ENCODE results near the gene EGR2.
A peak's percentile ranks its signal among the peaks of the same experiment; 100 is the strongest.

The EGR2 gene

GRCh38 chr10:62816331-62817120, at the start of gene EGR2:
EGR2 (minus strand) TSS chr10:62816366; CDS start chr10:62816029, 337 bp downstream.
- Histone ChIP-seq H3K9me3 (ENCODE audit: low read length) (no peaks in the 10 kb centered on the region), H3K36me3 (ENCODE audit: insufficient read depth, low read length) (no peaks in the 10 kb centered on the region), H3K9ac (ENCODE audit: low read length) (peak within 1 kb of the TSS; percentile 80), H3K27ac (ENCODE audit: low read depth, low read length) (peak within 1 kb of the TSS; percentile 64), H3K4me3 (ENCODE audit: low read depth in 1 of 2, low read length in 2 of 2) (peak within 1 kb of the TSS; percentile 90 to 93), H3K27me3 (ENCODE audit: control insufficient read depth in 1 of 2, insufficient read depth in 2 of 2, low read length in 2 of 2) (peaks cover 22 to 42% of the 10 kb centered on the region in 2 donors), H3K4me1 (ENCODE audit: insufficient read depth, low read length) (peaks cover 13% of the 10 kb centered on the region)

GRCh38 chr10:62862447-62862846, 46.3 kb upstream of the EGR2 start:
- H3K4me3 ChIP-seq (ENCODE audit: low read depth in 1 of 2, low read length in 2 of 2): no peak overlapping the region

GRCh38 chr10:62861507-62861906, 45.3 kb upstream of the EGR2 start:
- no peaks in the 10 kb centered on the region for H3K4me1 ChIP-seq (ENCODE audit: insufficient read depth, low read length)
- no peak overlapping the region for H3K4me3 ChIP-seq (ENCODE audit: low read depth in 1 of 2, low read length in 2 of 2)
- H3K27me3 ChIP-seq (ENCODE audit: control insufficient read depth in 1 of 2, insufficient read depth in 2 of 2, low read length in 2 of 2): no peaks in the 10 kb centered on the region
- no peak overlapping the region for H3K9ac ChIP-seq (ENCODE audit: low read length)
- H3K9me3 ChIP-seq (ENCODE audit: low read length): no peaks in the 10 kb centered on the region
- H3K36me3 ChIP-seq (ENCODE audit: insufficient read depth, low read length): no peaks in the 10 kb centered on the region
- no peak overlapping the region for H3K27ac ChIP-seq (ENCODE audit: low read depth, low read length)

More at GRCh38 chr10:62862447-62862846, 46.3 kb upstream of the EGR2 start:
- H3K27ac ChIP-seq (ENCODE audit: low read depth, low read length): no peak overlapping the region
- H3K27me3 ChIP-seq (ENCODE audit: control insufficient read depth in 1 of 2, insufficient read depth in 2 of 2, low read length in 2 of 2): no peaks in the 10 kb centered on the region
- H3K36me3 ChIP-seq (ENCODE audit: insufficient read depth, low read length): no peaks in the 10 kb centered on the region
- H3K9ac ChIP-seq (ENCODE audit: low read length): no peak overlapping the region
- H3K9me3 ChIP-seq (ENCODE audit: low read length): no peaks in the 10 kb centered on the region
- no peaks in the 10 kb centered on the region for H3K4me1 ChIP-seq (ENCODE audit: insufficient read depth, low read length)

GRCh38 chr10:62860946-62861345, 44.8 kb upstream of the EGR2 start:
- Histone ChIP-seq H3K27me3 (ENCODE audit: control insufficient read depth in 1 of 2, insufficient read depth in 2 of 2, low read length in 2 of 2) (no peaks in the 10 kb centered on the region), H3K4me1 (ENCODE audit: insufficient read depth, low read length) (no peaks in the 10 kb centered on the region), H3K4me3 (ENCODE audit: low read depth in 1 of 2, low read length in 2 of 2) (no peak overlapping the region), H3K9me3 (ENCODE audit: low read length) (no peaks in the 10 kb centered on the region), H3K27ac (ENCODE audit: low read depth, low read length) (no peak overlapping the region), H3K9ac (ENCODE audit: low read length) (no peak overlapping the region), H3K36me3 (ENCODE audit: insufficient read depth, low read length) (no peaks in the 10 kb centered on the region)

GRCh38 chr10:62858364-62858763, 42.2 kb upstream of the EGR2 start:
- Histone ChIP-seq H3K9me3 (ENCODE audit: low read length) (no peaks in the 10 kb centered on the region), H3K27me3 (ENCODE audit: control insufficient read depth in 1 of 2, insufficient read depth in 2 of 2, low read length in 2 of 2) (no peaks in the 10 kb centered on the region), H3K9ac (ENCODE audit: low read length) (no peak overlapping the region), H3K27ac (ENCODE audit: low read depth, low read length) (no peak overlapping the region), H3K4me1 (ENCODE audit: insufficient read depth, low read length) (no peaks in the 10 kb centered on the region), H3K36me3 (ENCODE audit: insufficient read depth, low read length) (no peaks in the 10 kb centered on the region), H3K4me3 (ENCODE audit: low read depth in 1 of 2, low read length in 2 of 2) (no peak overlapping the region)

DNA sequence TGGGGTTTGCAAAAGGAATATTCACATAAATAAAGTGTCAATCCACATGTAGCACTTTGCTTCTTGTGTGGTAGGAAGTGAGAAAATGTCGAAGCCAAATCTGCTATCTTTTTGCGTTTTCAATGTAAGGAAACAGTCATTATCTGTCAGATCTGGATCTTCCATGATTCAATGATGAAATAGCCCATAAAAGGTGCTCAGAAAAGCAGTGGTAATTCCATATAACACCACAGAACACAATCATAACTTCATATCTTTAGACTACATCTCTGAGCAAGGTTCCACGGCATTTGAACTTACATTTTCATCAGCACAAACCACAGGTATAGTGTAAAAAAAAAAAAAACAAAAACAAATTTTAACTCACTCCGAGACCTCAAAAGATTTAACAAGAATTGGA, 39.9 kb upstream of the EGR2 start:
- Histone ChIP-seq H3K4me3 (ENCODE audit: low read depth in 1 of 2, low read length in 2 of 2) (no peak overlapping the region), H3K36me3 (ENCODE audit: insufficient read depth, low read length) (no peaks in the 10 kb centered on the region), H3K27me3 (ENCODE audit: control insufficient read depth in 1 of 2, insufficient read depth in 2 of 2, low read length in 2 of 2) (no peaks in the 10 kb centered on the region), H3K4me1 (ENCODE audit: insufficient read depth, low read length) (no peaks in the 10 kb centered on the region), H3K9ac (ENCODE audit: low read length) (no peak overlapping the region), H3K9me3 (ENCODE audit: low read length) (no peaks in the 10 kb centered on the region), H3K27ac (ENCODE audit: low read depth, low read length) (no peak overlapping the region)

- H3K4me3 ChIP-seq (ENCODE audit: low read depth in 1 of 2, low read length in 2 of 2): no peak overlapping the region
- H3K36me3 ChIP-seq (ENCODE audit: insufficient read depth, low read length): no peaks in the 10 kb centered on the region
- no peak overlapping the region for H3K27ac ChIP-seq (ENCODE audit: low read depth, low read length)
- no peaks in the 10 kb centered on the region for H3K4me1 ChIP-seq (ENCODE audit: insufficient read depth, low read length)
- no peaks in the 10 kb centered on the region for H3K9me3 ChIP-seq (ENCODE audit: low read length)
- H3K27me3 ChIP-seq (ENCODE audit: control insufficient read depth in 1 of 2, insufficient read depth in 2 of 2, low read length in 2 of 2): no peaks in the 10 kb centered on the region
- H3K9ac ChIP-seq (ENCODE audit: low read length): no peak overlapping the region
Observed at GRCh38 chr10:62853710-62854109, 37.5 kb upstream of the EGR2 start.

GRCh38 chr10:62852961-62853702, 37.0 kb upstream of the EGR2 start:
- Histone ChIP-seq H3K4me3 (ENCODE audit: low read depth in 1 of 2, low read length in 2 of 2) (no peak overlapping the region), H3K27ac (ENCODE audit: low read depth, low read length) (no peak overlapping the region), H3K9ac (ENCODE audit: low read length) (no peak overlapping the region), H3K36me3 (ENCODE audit: insufficient read depth, low read length) (no peaks in the 10 kb centered on the region), H3K9me3 (ENCODE audit: low read length) (no peaks in the 10 kb centered on the region), H3K27me3 (ENCODE audit: control insufficient read depth in 1 of 2, insufficient read depth in 2 of 2, low read length in 2 of 2) (no peaks in the 10 kb centered on the region), H3K4me1 (ENCODE audit: insufficient read depth, low read length) (no peaks in the 10 kb centered on the region)

DNA sequence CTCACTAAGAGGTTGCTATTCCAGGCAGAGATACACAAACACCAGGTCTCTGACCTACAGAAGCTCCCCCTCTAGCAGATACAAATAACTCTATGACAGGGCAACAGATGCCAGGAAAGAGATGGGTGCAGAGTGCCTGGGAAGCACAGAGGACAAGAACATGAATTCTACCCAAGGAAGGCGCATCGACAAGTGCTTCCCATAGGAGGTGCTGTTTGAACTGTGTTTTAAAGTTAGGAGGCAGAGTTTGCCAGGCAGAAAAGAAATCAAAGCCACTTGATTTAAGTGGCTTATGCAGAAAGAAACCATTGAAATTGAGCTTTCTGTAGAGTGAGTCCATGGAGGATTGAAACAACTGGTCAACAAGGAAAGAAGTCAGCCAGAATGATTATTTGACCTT, 35.3 kb upstream of the EGR2 start:
- Histone ChIP-seq H3K9ac (ENCODE audit: low read length) (no peak overlapping the region), H3K27me3 (ENCODE audit: control insufficient read depth in 1 of 2, insufficient read depth in 2 of 2, low read length in 2 of 2) (no peaks in the 10 kb centered on the region), H3K4me3 (ENCODE audit: low read depth in 1 of 2, low read length in 2 of 2) (no peak overlapping the region), H3K36me3 (ENCODE audit: insufficient read depth, low read length) (no peaks in the 10 kb centered on the region), H3K27ac (ENCODE audit: low read depth, low read length) (no peak overlapping the region), H3K9me3 (ENCODE audit: low read length) (no peaks in the 10 kb centered on the region), H3K4me1 (ENCODE audit: insufficient read depth, low read length) (no peaks in the 10 kb centered on the region)

DNA sequence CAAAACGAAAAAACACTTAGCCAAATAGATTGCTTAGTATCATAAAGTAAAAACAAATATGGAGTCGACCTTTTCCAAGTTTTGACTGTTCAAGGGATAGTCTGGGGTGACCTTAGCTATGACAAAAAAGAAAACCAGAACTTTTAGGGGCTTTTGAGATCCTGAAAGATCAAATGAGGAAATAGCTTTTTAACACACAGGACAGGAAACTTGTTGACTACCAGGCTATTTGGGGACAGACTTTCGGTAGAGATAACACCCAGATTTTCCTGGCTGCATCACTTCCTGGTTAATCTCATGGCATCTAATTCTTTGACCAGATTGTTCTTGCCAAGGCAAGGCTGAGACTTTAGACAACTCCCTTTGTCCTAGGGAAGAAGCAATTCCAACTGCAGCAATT, 34.5 kb upstream of the EGR2 start:
- no peaks in the 10 kb centered on the region for H3K4me1 ChIP-seq (ENCODE audit: insufficient read depth, low read length)
- H3K4me3 ChIP-seq (ENCODE audit: low read depth in 1 of 2, low read length in 2 of 2): no peak overlapping the region
- H3K9ac ChIP-seq (ENCODE audit: low read length): no peak overlapping the region

DNA sequence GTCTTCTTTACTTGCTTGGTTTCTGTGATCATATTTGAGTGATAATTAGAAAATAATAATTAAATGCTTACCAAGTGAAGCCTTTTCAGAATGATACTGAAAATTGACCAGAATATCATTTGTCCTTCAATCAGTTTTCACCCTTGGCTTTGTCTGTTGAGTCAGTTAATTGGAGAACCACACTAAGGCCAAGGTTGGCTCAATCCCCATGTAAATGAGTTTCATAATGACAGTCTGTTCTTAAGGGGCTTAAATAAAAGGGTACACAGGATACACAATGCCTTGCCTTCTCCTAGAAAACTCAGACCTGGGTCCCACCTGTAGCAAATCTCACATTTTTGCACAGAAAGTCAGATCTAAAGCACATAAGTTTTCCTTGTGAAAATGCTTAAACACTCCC, 31.3 kb upstream of the EGR2 start:
- Histone ChIP-seq H3K4me3 (ENCODE audit: low read depth in 1 of 2, low read length in 2 of 2) (no peak overlapping the region), H3K4me1 (ENCODE audit: insufficient read depth, low read length) (no peaks in the 10 kb centered on the region), H3K27ac (ENCODE audit: low read depth, low read length) (no peak overlapping the region), H3K36me3 (ENCODE audit: insufficient read depth, low read length) (no peaks in the 10 kb centered on the region), H3K27me3 (ENCODE audit: control insufficient read depth in 1 of 2, insufficient read depth in 2 of 2, low read length in 2 of 2) (no peaks in the 10 kb centered on the region), H3K9ac (ENCODE audit: low read length) (no peak overlapping the region), H3K9me3 (ENCODE audit: low read length) (no peaks in the 10 kb centered on the region)

More for the DNA sequence above, 34.5 kb upstream of the EGR2 start:
- H3K36me3 ChIP-seq (ENCODE audit: insufficient read depth, low read length): no peaks in the 10 kb centered on the region
- H3K27ac ChIP-seq (ENCODE audit: low read depth, low read length): no peak overlapping the region
- H3K9me3 ChIP-seq (ENCODE audit: low read length): no peaks in the 10 kb centered on the region
- no peaks in the 10 kb centered on the region for H3K27me3 ChIP-seq (ENCODE audit: control insufficient read depth in 1 of 2, insufficient read depth in 2 of 2, low read length in 2 of 2)
